ENCODE measurements around the gene BBIP1.
"Not testable (repeated sequence)": the region's sequence is repeated elsewhere in the genome, so short reads cannot be mapped to it uniquely, and the experiment has no call there.

BBIP1 gene

GRCh38 chr10:110881247-110881646 lies 37.7 kb downstream of the BBIP1 start:
- no peak for DNase-seq

GRCh38 chr10:110880012-110880411 lies 39.0 kb downstream of the BBIP1 start:
- DNase-seq, result no peak

GRCh38 chr10:110876788-110877187 lies 42.2 kb downstream of the BBIP1 start:
- no peak for DNase-seq

GRCh38 chr10:110876000-110876399 lies 43.0 kb downstream of the BBIP1 start:
- no peak for DNase-seq

- no peak for DNase-seq
These were observed 45.0 kb downstream of the BBIP1 start for GRCh38 chr10:110873951-110874350.

GRCh38 chr10:110872984-110873923 lies 45.7 kb downstream of the BBIP1 start:
- DNase-seq, result no peak

GRCh38 chr10:110872145-110872983 lies 46.6 kb downstream of the BBIP1 start:
- peak; percentile 42 to 58 for DNase-seq

GRCh38 chr10:110871298-110872084 lies 47.5 kb downstream of the BBIP1 start, which contains the start of gene PDCD4:
PDCD4 (plus strand) TSS chr10:110871928; CDS start chr10:110876028, 4,100 bp downstream.
- peak; percentile 72 to 93 for DNase-seq

GRCh38 chr10:110870823-110871297 lies 48.1 kb downstream of the BBIP1 start:
- no peak for DNase-seq

- no peak for DNase-seq
These were observed 50.0 kb downstream of the BBIP1 start for GRCh38 chr10:110868981-110869380.

- DNase-seq, result no peak
These were observed 51.0 kb downstream of the BBIP1 start for GRCh38 chr10:110867807-110868465.

- DNase-seq, result not testable (repeated sequence)
These were observed 51.8 kb downstream of the BBIP1 start for GRCh38 chr10:110867011-110867806.

- DNase-seq, result no peak
These were observed 53.0 kb downstream of the BBIP1 start for GRCh38 chr10:110865809-110866482.

- no peak for DNase-seq
These were observed 53.7 kb downstream of the BBIP1 start for GRCh38 chr10:110865186-110865808.

GRCh38 chr10:110864662-110865140 lies 54.3 kb downstream of the BBIP1 start:
- no peak for DNase-seq

GRCh38 chr10:110863956-110864355 lies 55.0 kb downstream of the BBIP1 start:
- no peak for DNase-seq

- no peak for DNase-seq
These were observed 55.6 kb downstream of the BBIP1 start for GRCh38 chr10:110863361-110863760.

- no peak for DNase-seq
These were observed 56.0 kb downstream of the BBIP1 start for GRCh38 chr10:110862961-110863360.

GRCh38 chr10:110861930-110862649 lies 56.9 kb downstream of the BBIP1 start:
- no peak for DNase-seq
